G401 (cell line): ENCODE measurements around the gene SSPN. TPM values are rescaled to one million over a fixed set of nuclear protein-coding genes. Genes with fewer than 3 reads are reported as not detected.

Source experiments
- DNase-seq: peaks from one replicate; pipeline ENCODE4 v3.0.0-alpha.2; 2015; ENCODE audit warnings: low spot score
- in situ Hi-C: cut with HindIII; loops from 2 replicates; pipeline ENCODE4 v1.10.0; 2016; ENCODE audit warnings: low sequenced_read_pairs, mixed read lengths
- total RNA-seq: library from RNA; depleted of rRNA; stranded (reverse); fragments of >200 nt; shearing (Covaris generic); gene quantifications from 2 replicates; pipeline ENCODE4 v1.2.3, GENCODE V29; 2014; rRNA removed

SSPN gene
- 1.7 and 2.9 TPM in 2 replicates for total RNA-seq

GRCh38 chr12:26195250-26195640, at the start of gene SSPN:
Gene SSPN, plus strand, starts transcription at chr12:26195573. Its CDS starts 100 bp downstream, at chr12:26195673.
- in situ Hi-C loops, result no loop called here
- peak; percentile 74 for DNase-seq

GRCh38 chr12:26148291-26148690, 47.1 kb upstream of the SSPN start:
- DNase-seq, result no peak
- in situ Hi-C loops, result no loop called here

GRCh38 chr12:26149968-26150500, 45.3 kb upstream of the SSPN start:
- no peak for DNase-seq
- in situ Hi-C loops, result no loop called here

GRCh38 chr12:26150736-26151450, 44.5 kb upstream of the SSPN start:
- in situ Hi-C loops, result no loop called here
- DNase-seq, result no peak

- DNase-seq, result no peak
- in situ Hi-C loops, result no loop called here
Measured at GRCh38 chr12:26152507-26153102, 42.8 kb upstream of the SSPN start.

GRCh38 chr12:26153421-26154154, 41.8 kb upstream of the SSPN start:
- in situ Hi-C loops, result no loop called here
- DNase-seq, result no peak

GRCh38 chr12:26156201-26156871, 39.0 kb upstream of the SSPN start:
- in situ Hi-C loops, result no loop called here
- DNase-seq, result no peak

GRCh38 chr12:26157001-26157400, 38.4 kb upstream of the SSPN start:
- DNase-seq, result no peak
- in situ Hi-C loops, result no loop called here

- DNase-seq, result no peak
- in situ Hi-C loops, result no loop called here
Measured at GRCh38 chr12:26158078-26158764, 37.2 kb upstream of the SSPN start.

- DNase-seq, result no peak
- in situ Hi-C loops, result no loop called here
Measured at GRCh38 chr12:26162174-26162573, 33.2 kb upstream of the SSPN start.

GRCh38 chr12:26162905-26163304, 32.5 kb upstream of the SSPN start:
- DNase-seq, result no peak
- in situ Hi-C loops, result no loop called here

GRCh38 chr12:26164118-26164517, 31.3 kb upstream of the SSPN start:
- in situ Hi-C loops, result no loop called here

GRCh38 chr12:26172013-26172412, 23.4 kb upstream of the SSPN start:
- no peak for DNase-seq
- in situ Hi-C loops, result no loop called here

More at GRCh38 chr12:26164118-26164517, 31.3 kb upstream of the SSPN start:
- DNase-seq, result no peak

- no peak for DNase-seq
- in situ Hi-C loops, result no loop called here
Measured at GRCh38 chr12:26172539-26172938, 22.8 kb upstream of the SSPN start.

- in situ Hi-C loops, result no loop called here
- DNase-seq, result no peak
Measured at GRCh38 chr12:26172946-26173552, 22.3 kb upstream of the SSPN start.

GRCh38 chr12:26176725-26177124, 18.6 kb upstream of the SSPN start:
- in situ Hi-C loops, result no loop called here

GRCh38 chr12:26177283-26177682, 18.1 kb upstream of the SSPN start:
- DNase-seq, result no peak
- in situ Hi-C loops, result no loop called here

More at GRCh38 chr12:26176725-26177124, 18.6 kb upstream of the SSPN start:
- DNase-seq, result no peak

- no peak for DNase-seq
- in situ Hi-C loops, result no loop called here
Measured at GRCh38 chr12:26179826-26180225, 15.5 kb upstream of the SSPN start.

- in situ Hi-C loops, result no loop called here
- no peak for DNase-seq
Measured at GRCh38 chr12:26182377-26182776, 13.0 kb upstream of the SSPN start.
